MCF 10A (cell line): ENCODE data around the gene MLF1. TPM values are rescaled to one million over a fixed set of nuclear protein-coding genes. Genes with fewer than 3 reads are reported as not detected.

Source experiments
- BruUV-seq: library from RNA; stranded (reverse); fragments of 400-500 nt; replicated peaks from 2 replicates; lab custom pipeline; 2021; lab: Mats Ljungman, UMichigan
- CTCF ChIA-PET: fragments of 300-600 bp; sonication (Branson Sonifier 250); formaldehyde crosslinking; extraction: SDS; loops from one replicate; lab custom pipeline; 2021; ENCODE audit warnings: antibody characterized with exemption, inconsistent platforms; lab: Yijun Ruan, JAX
- POLR2A ChIA-PET: fragments of 300-600, 350-650 bp; sonication (Branson Sonifier 250); formaldehyde crosslinking; extraction: SDS; loops from one replicate; lab custom pipeline; 2020; ENCODE audit warnings: antibody characterized with exemption, inconsistent platforms; lab: Yijun Ruan, JAX
- DNase-seq: peaks from one replicate; pipeline ENCODE4 v3.0.0-alpha.2; 2018; ENCODE audit not compliant: unreplicated experiment
- H3K27ac Mint-ChIP-seq: one replicate; pipeline ENCODE4 v1.8.0; 2022; ENCODE audit warnings: mild to moderate bottlenecking, low read depth, mixed read lengths; ENCODE audit not compliant: unreplicated experiment
- H3K27me3 Mint-ChIP-seq: one replicate; pipeline ENCODE4 v1.8.0; 2022; ENCODE audit warnings: mixed read lengths; ENCODE audit not compliant: insufficient read depth, unreplicated experiment
- H3K36me3 Mint-ChIP-seq: one replicate; pipeline ENCODE4 v1.8.0; 2022; ENCODE audit warnings: mild to moderate bottlenecking, moderate library complexity, mixed read lengths; ENCODE audit not compliant: insufficient read depth, unreplicated experiment
- H3K4me1 Mint-ChIP-seq: one replicate; pipeline ENCODE4 v1.8.0; 2022; ENCODE audit warnings: mixed read lengths; ENCODE audit not compliant: insufficient read depth, unreplicated experiment
- H3K4me3 Mint-ChIP-seq: one replicate; pipeline ENCODE4 v1.8.0; 2022; ENCODE audit warnings: mild to moderate bottlenecking, moderate library complexity, mixed read lengths; ENCODE audit not compliant: unreplicated experiment
- H3K9me3 Mint-ChIP-seq: one replicate; pipeline ENCODE4 v1.8.0; 2022; ENCODE audit warnings: mixed read lengths; ENCODE audit not compliant: unreplicated experiment
- intact Hi-C: fragments of 100-400 bp; cut with micrococcal nuclease; formaldehyde crosslinking; loops from 2 replicates; pipeline ENCODE4 v1.14.1; 2022
- total RNA-seq: library from RNA; stranded (reverse); gene quantifications from 2 replicates; pipeline ENCODE4 v1.2.3, GENCODE V29; 2022
- TF ChIP-seq, protein P1 (sequence below): fragments of 200-600 bp; IDR thresholded peaks from one replicate; pipeline ENCODE4 v1.8.0; 2022; ENCODE audit warnings: antibody characterized with exemption, mild to moderate bottlenecking; ENCODE audit not compliant: unreplicated experiment

The MLF1 gene
- total RNA-seq, 1 experiment from 2014 or later, result 6.8 TPM

DNA sequence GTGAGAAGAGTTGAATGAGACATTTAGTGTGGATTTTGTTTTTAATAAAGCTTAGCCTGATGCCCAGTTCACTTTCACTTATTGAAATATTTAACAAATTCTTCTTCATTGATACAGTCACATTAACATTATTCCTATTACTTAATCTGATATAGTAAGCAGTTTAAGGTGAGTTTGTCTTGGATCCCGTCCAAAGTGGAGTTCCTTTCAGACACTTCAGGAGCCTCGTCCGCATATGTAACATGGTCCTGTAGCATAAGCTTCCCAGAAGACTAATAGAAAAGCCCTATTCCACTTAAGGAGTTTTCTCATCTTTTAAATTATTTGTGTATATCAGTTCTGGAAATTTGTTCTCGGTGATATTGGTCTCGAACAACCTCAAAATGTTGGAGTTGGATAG lies 39.7 kb upstream of the MLF1 start:
- no peaks in the 10 kb centered on the region for H3K36me3 Mint-ChIP-seq
- peak; percentile 68 for DNase-seq
- intact Hi-C loops, result loop anchor here (5.0 to 10.0 kb wide), 3 partner anchors 99 to 664 kb away; no protein-coding TSS in a partner anchor
- H3K4me1 Mint-ChIP-seq, result peaks cover 7% of the 10 kb centered on the region
- no peak overlapping the region for H3K27ac Mint-ChIP-seq
- H3K4me3 Mint-ChIP-seq, result no peak overlapping the region
- H3K9me3 Mint-ChIP-seq, result no peaks in the 10 kb centered on the region
- H3K27me3 Mint-ChIP-seq, result no peaks in the 10 kb centered on the region
- POLR2A ChIA-PET, result interaction anchor here (0.7 to 1.5 kb wide), 6 partner anchors 9 to 1071 kb away, joined by 3 to 4 read pairs (median 3); partner anchors contain the start of gene MLF1
- BruUV-seq, result no TSS peak
- TF ChIP-seq, protein P1, sequence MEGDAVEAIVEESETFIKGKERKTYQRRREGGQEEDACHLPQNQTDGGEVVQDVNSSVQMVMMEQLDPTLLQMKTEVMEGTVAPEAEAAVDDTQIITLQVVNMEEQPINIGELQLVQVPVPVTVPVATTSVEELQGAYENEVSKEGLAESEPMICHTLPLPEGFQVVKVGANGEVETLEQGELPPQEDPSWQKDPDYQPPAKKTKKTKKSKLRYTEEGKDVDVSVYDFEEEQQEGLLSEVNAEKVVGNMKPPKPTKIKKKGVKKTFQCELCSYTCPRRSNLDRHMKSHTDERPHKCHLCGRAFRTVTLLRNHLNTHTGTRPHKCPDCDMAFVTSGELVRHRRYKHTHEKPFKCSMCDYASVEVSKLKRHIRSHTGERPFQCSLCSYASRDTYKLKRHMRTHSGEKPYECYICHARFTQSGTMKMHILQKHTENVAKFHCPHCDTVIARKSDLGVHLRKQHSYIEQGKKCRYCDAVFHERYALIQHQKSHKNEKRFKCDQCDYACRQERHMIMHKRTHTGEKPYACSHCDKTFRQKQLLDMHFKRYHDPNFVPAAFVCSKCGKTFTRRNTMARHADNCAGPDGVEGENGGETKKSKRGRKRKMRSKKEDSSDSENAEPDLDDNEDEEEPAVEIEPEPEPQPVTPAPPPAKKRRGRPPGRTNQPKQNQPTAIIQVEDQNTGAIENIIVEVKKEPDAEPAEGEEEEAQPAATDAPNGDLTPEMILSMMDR, result no peak
- CTCF ChIA-PET, result interaction anchor here (0.6 to 4.7 kb wide), 23 partner anchors 8 to 1327 kb away, joined by 3 to 49 read pairs (median 3); no protein-coding TSS in a partner anchor

DNA sequence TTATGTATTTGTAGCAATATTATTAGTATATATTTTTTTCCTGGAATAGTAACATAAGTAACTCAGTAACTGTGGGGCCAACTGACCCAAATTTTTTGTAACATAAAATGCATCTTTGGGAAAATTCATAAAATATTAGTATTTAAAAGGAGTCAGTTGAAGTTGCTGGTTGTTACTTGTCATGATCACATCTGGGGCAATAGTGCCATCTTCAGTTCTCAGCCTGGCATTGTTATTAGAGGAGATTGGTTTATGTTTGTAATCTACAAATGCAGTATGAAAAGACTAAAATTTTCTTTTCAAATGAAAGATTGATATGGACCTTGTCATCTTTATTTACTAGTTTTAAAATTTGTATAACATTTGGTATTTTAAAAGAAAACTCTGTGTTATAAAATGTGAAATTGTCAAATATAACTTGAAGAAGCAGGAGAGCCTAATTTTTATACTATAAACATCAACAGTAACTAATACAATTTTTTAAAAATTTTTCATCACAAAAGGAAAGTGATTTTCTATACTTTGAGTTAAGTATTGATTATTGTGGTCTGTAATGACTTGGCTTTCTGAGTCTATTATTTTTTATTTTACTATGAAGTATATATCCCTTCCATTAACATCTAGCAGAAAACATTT lies 38.8 kb upstream of the MLF1 start:
- TF ChIP-seq, protein P1, result peak; percentile 64
- peak; percentile 77 for DNase-seq
- intact Hi-C loops, result loop anchor here (1.0 to 10.0 kb wide), 7 partner anchors 100 to 1000 kb away; no protein-coding TSS in a partner anchor
- Mint-ChIP-seq H3K27me3 (no peaks in the 10 kb centered on the region), H3K4me3 (no peak overlapping the region), H3K36me3 (no peaks in the 10 kb centered on the region), H3K27ac (no peak overlapping the region), H3K4me1 (peaks cover 7% of the 10 kb centered on the region), H3K9me3 (no peaks in the 10 kb centered on the region)
- no TSS peak for BruUV-seq
- POLR2A ChIA-PET, result interaction anchor here (0.8 to 1.5 kb wide), 4 partner anchors 10 to 676 kb away, joined by 3 read pairs; partner anchors contain the start of gene MLF1
- CTCF ChIA-PET, result interaction anchor here (0.6 to 4.7 kb wide), 20 partner anchors 7 to 1174 kb away, joined by 3 to 49 read pairs (median 3); no protein-coding TSS in a partner anchor

- BruUV-seq, result no TSS peak
- H3K4me1 Mint-ChIP-seq, result peaks cover 5% of the 10 kb centered on the region
Observed at GRCh38 chr3:158535918-158536317, 35.1 kb upstream of the MLF1 start.

More at GRCh38 chr3:158535918-158536317, 35.1 kb upstream of the MLF1 start:
- no peaks in the 10 kb centered on the region for H3K27me3 Mint-ChIP-seq
- TF ChIP-seq, protein P1, result no peak
- intact Hi-C loops, result loop anchor here (10.0 kb wide), 1 partner anchor 441 kb away; no protein-coding TSS in a partner anchor
- ChIA-PET CTCF (no interaction called here), POLR2A (no interaction called here)
- H3K9me3 Mint-ChIP-seq, result no peaks in the 10 kb centered on the region
- H3K27ac Mint-ChIP-seq, result no peak overlapping the region
- no peak overlapping the region for H3K4me3 Mint-ChIP-seq
- H3K36me3 Mint-ChIP-seq, result no peaks in the 10 kb centered on the region
- no peak for DNase-seq
